Immature natural killer cell (primary cell): ENCODE results near the gene NPHS2. TPM values are rescaled to one million over a fixed set of nuclear protein-coding genes. Genes with fewer than 3 reads are reported as not detected.
"Not testable (repeated sequence)": the region's sequence is repeated elsewhere in the genome, so short reads cannot be mapped to it uniquely, and the experiment has no call there.

ENCODE experiments used
- DNase-seq, 3 donors: peaks; one replicate each; pipeline ENCODE4 v3.0.0; 2022; ENCODE audit warnings: mixed read lengths in 1 of 3
- H3K27ac Mint-ChIP-seq, 6 donors: one replicate each; pipeline ENCODE4 v1.8.0; 2020; ENCODE audit warnings: mixed read lengths in 6 of 6, mild to moderate bottlenecking in 5 of 6, inconsistent platforms in 4 of 6, moderate library complexity in 3 of 6
- H3K27me3 Mint-ChIP-seq, 3 donors: one replicate each; pipeline ENCODE4 v1.8.0; 2020 to 2021; ENCODE audit warnings: low read depth in 3 of 3, mild to moderate bottlenecking in 3 of 3, mixed read lengths in 3 of 3, moderate library complexity in 3 of 3, inconsistent platforms in 1 of 3
- H3K36me3 Mint-ChIP-seq, 3 donors: one replicate each; pipeline ENCODE4 v1.8.0; 2020; ENCODE audit warnings: mixed read lengths in 3 of 3, inconsistent platforms in 2 of 3, mild to moderate bottlenecking in 2 of 3
- H3K4me1 Mint-ChIP-seq, 2 donors: one replicate each; pipeline ENCODE4 v1.8.0; 2020; ENCODE audit warnings: inconsistent platforms in 2 of 2, mild to moderate bottlenecking in 2 of 2, mixed read lengths in 2 of 2, moderate library complexity in 1 of 2
- H3K4me3 Mint-ChIP-seq, 5 donors: one replicate each; pipeline ENCODE4 v1.8.0; 2020; ENCODE audit warnings: mild to moderate bottlenecking in 5 of 5, mixed read lengths in 5 of 5, inconsistent platforms in 3 of 5, moderate library complexity in 3 of 5
- H3K9me3 Mint-ChIP-seq, 6 donors: one replicate each; pipeline ENCODE4 v1.8.0; 2020; ENCODE audit warnings: mild to moderate bottlenecking in 6 of 6, mixed read lengths in 6 of 6, inconsistent platforms in 4 of 6, moderate library complexity in 3 of 6
- polyA plus RNA-seq, 3 donors: library from polyadenylated mRNA; unstranded; fragments of 300-500 nt; fragmentation: Illumina TruSeq; gene quantifications; one replicate each; pipeline ENCODE4 v1.2.3, GENCODE V29; 2021

Gene NPHS2
- polyA plus RNA-seq, 3 donors from 2014 or later = not detected

- H3K4me1 Mint-ChIP-seq = no peaks in the 10 kb centered on the region
- H3K4me3 Mint-ChIP-seq = no peak overlapping the region
- H3K27me3 Mint-ChIP-seq = peaks cover 5 to 15% (median 11%) of the 10 kb centered on the region in 3 donors
Measured at GRCh38 chr1:179583771-179584320, 8.1 kb upstream of the NPHS2 start.

GRCh38 chr1:179576509-179576908, 761 bp upstream of the NPHS2 start:
- no peaks in the 10 kb centered on the region for H3K4me1 Mint-ChIP-seq
- H3K9me3 Mint-ChIP-seq = peaks cover 0 to 20% (median 5%) of the 10 kb centered on the region in 6 donors
- no peaks in the 10 kb centered on the region for H3K36me3 Mint-ChIP-seq
- peaks cover 3 to 14% (median 14%) of the 10 kb centered on the region in 3 donors for H3K27me3 Mint-ChIP-seq
- H3K27ac Mint-ChIP-seq = no peak overlapping the region
- DNase-seq = no peak
- no peak overlapping the region for H3K4me3 Mint-ChIP-seq

More at GRCh38 chr1:179583771-179584320, 8.1 kb upstream of the NPHS2 start:
- Mint-ChIP-seq H3K9me3 (peaks cover 0 to 12% (median 6%) of the 10 kb centered on the region in 6 donors), H3K27ac (no peak overlapping the region), H3K36me3 (no peaks in the 10 kb centered on the region)
- DNase-seq = no peak

- no peak overlapping the region for H3K27ac Mint-ChIP-seq
- no peaks in the 10 kb centered on the region for H3K4me1 Mint-ChIP-seq
Measured at GRCh38 chr1:179558078-179558477, 17.7 kb downstream of the NPHS2 start.

GRCh38 chr1:179554427-179554826, 21.3 kb downstream of the NPHS2 start:
- Mint-ChIP-seq H3K9me3 (no peaks in the 10 kb centered on the region), H3K36me3 (no peaks in the 10 kb centered on the region), H3K4me3 (no peak overlapping the region), H3K27me3 (peaks cover 2 to 6% (median 2%) of the 10 kb centered on the region in 3 donors), H3K4me1 (no peaks in the 10 kb centered on the region), H3K27ac (no peak overlapping the region)
- no peak for DNase-seq

More at GRCh38 chr1:179558078-179558477, 17.7 kb downstream of the NPHS2 start:
- no peaks in the 10 kb centered on the region for H3K9me3 Mint-ChIP-seq
- DNase-seq = no peak
- peaks cover 0 to 5% (median 2%) of the 10 kb centered on the region in 3 donors for H3K27me3 Mint-ChIP-seq
- H3K36me3 Mint-ChIP-seq = no peaks in the 10 kb centered on the region
- no peak overlapping the region for H3K4me3 Mint-ChIP-seq

- no peaks in the 10 kb centered on the region for H3K9me3 Mint-ChIP-seq
- H3K4me3 Mint-ChIP-seq = no peak overlapping the region
- no peak overlapping the region for H3K27ac Mint-ChIP-seq
- H3K36me3 Mint-ChIP-seq = no peaks in the 10 kb centered on the region
- DNase-seq = no peak
- no peaks in the 10 kb centered on the region for H3K4me1 Mint-ChIP-seq
- peaks cover 0 to 3% (median 2%) of the 10 kb centered on the region in 3 donors for H3K27me3 Mint-ChIP-seq
Measured at GRCh38 chr1:179550746-179551682, 24.7 kb downstream of the NPHS2 start.

GRCh38 chr1:179549368-179549700, 26.4 kb downstream of the NPHS2 start:
- Mint-ChIP-seq H3K36me3 (no peaks in the 10 kb centered on the region), H3K9me3 (no peaks in the 10 kb centered on the region), H3K27ac (no peak overlapping the region), H3K4me1 (no peaks in the 10 kb centered on the region), H3K4me3 (no peak overlapping the region), H3K27me3 (peaks cover 0 to 3% (median 2%) of the 10 kb centered on the region in 3 donors)
- DNase-seq = no peak

- H3K4me1 Mint-ChIP-seq = no peaks in the 10 kb centered on the region
- no peaks in the 10 kb centered on the region for H3K9me3 Mint-ChIP-seq
- H3K36me3 Mint-ChIP-seq = no peaks in the 10 kb centered on the region
- H3K4me3 Mint-ChIP-seq = no peak overlapping the region
- no peak for DNase-seq
- peaks cover 0 to 3% (median 2%) of the 10 kb centered on the region in 3 donors for H3K27me3 Mint-ChIP-seq
- H3K27ac Mint-ChIP-seq = no peak overlapping the region
Measured at GRCh38 chr1:179548666-179549367, 26.9 kb downstream of the NPHS2 start.

- DNase-seq = no peak
Measured at GRCh38 chr1:179547021-179547535, 28.7 kb downstream of the NPHS2 start.

GRCh38 chr1:179545321-179545720, 30.4 kb downstream of the NPHS2 start:
- no peak for DNase-seq
- no peaks in the 10 kb centered on the region for H3K4me1 Mint-ChIP-seq
- no peak overlapping the region for H3K27ac Mint-ChIP-seq
- no peak overlapping the region for H3K4me3 Mint-ChIP-seq
- peaks cover 0 to 1% (median 0%) of the 10 kb centered on the region in 3 donors for H3K27me3 Mint-ChIP-seq
- peaks cover 0 to 2% (median 0%) of the 10 kb centered on the region in 6 donors for H3K9me3 Mint-ChIP-seq
- H3K36me3 Mint-ChIP-seq = no peaks in the 10 kb centered on the region

More at GRCh38 chr1:179547021-179547535, 28.7 kb downstream of the NPHS2 start:
- Mint-ChIP-seq H3K4me1 (no peaks in the 10 kb centered on the region), H3K27ac (no peak overlapping the region), H3K9me3 (peaks cover 0 to 2% (median 0%) of the 10 kb centered on the region in 6 donors), H3K27me3 (peaks cover 0 to 5% (median 2%) of the 10 kb centered on the region in 3 donors), H3K4me3 (no peak overlapping the region), H3K36me3 (no peaks in the 10 kb centered on the region)

- Mint-ChIP-seq H3K4me1 (no peaks in the 10 kb centered on the region), H3K4me3 (no peak overlapping the region), H3K36me3 (no peaks in the 10 kb centered on the region), H3K9me3 (peaks cover 0 to 12% (median 4%) of the 10 kb centered on the region in 6 donors), H3K27ac (no peak overlapping the region), H3K27me3 (peaks cover 0 to 1% (median 0%) of the 10 kb centered on the region in 3 donors)
- no peak for DNase-seq
Measured at GRCh38 chr1:179541774-179542173, 34.0 kb downstream of the NPHS2 start.

GRCh38 chr1:179530352-179530751, 45.4 kb downstream of the NPHS2 start:
- Mint-ChIP-seq H3K27me3 (peaks cover 0 to 2% (median 0%) of the 10 kb centered on the region in 3 donors), H3K27ac (no peak overlapping the region), H3K4me1 (no peaks in the 10 kb centered on the region), H3K4me3 (no peak overlapping the region), H3K36me3 (peaks cover 0 to 4% (median 0%) of the 10 kb centered on the region in 3 donors), H3K9me3 (peaks cover 0 to 6% (median 3%) of the 10 kb centered on the region in 6 donors)
- DNase-seq = no peak

GRCh38 chr1:179529482-179530195, 46.1 kb downstream of the NPHS2 start:
- Mint-ChIP-seq H3K4me3 (no peak overlapping the region), H3K4me1 (no peaks in the 10 kb centered on the region), H3K27me3 (peaks cover 0 to 2% (median 2%) of the 10 kb centered on the region in 3 donors), H3K9me3 (peaks cover 0 to 3% (median 2%) of the 10 kb centered on the region in 6 donors), H3K27ac (no peak overlapping the region), H3K36me3 (peaks cover 0 to 4% (median 0%) of the 10 kb centered on the region in 3 donors)
- no peak for DNase-seq

GRCh38 chr1:179518544-179518943, 57.2 kb downstream of the NPHS2 start:
- H3K9me3 Mint-ChIP-seq = peaks cover 2 to 18% (median 6%) of the 10 kb centered on the region in 6 donors
- not testable (repeated sequence) for DNase-seq, H3K4me1 Mint-ChIP-seq, H3K4me3 Mint-ChIP-seq, H3K27ac Mint-ChIP-seq, H3K36me3 Mint-ChIP-seq, H3K27me3 Mint-ChIP-seq
